Vagina (tissue), 2 donors: ENCODE measurements around the gene TNFAIP8L1. TPM values are rescaled to one million over a fixed set of nuclear protein-coding genes. Genes with fewer than 3 reads are reported as not detected.

Source experiments
- DNase-seq, 2 donors: peaks; one replicate each; pipeline ENCODE4 v3.0.0-alpha.2; 2017; ENCODE audit errors: extremely low spot score in 2 of 2
- H3K27ac ChIP-seq: fragments of 200-600 bp; sonication (generic); one replicate; pipeline ENCODE4 v1.5.1; 2019
- H3K27me3 ChIP-seq: fragments of 200-600 bp; sonication (generic); one replicate; pipeline ENCODE4 v1.5.1; 2019
- H3K36me3 ChIP-seq, 2 donors: fragments of 200-600 bp; sonication (generic); one replicate each; pipeline ENCODE4 v1.5.1; 2017 to 2019
- H3K4me1 ChIP-seq: fragments of 200-600 bp; sonication (generic); one replicate; pipeline ENCODE4 v1.5.1; 2019
- H3K4me3 ChIP-seq, 2 donors: fragments of 200-600 bp; sonication (generic); 1 replicate in 1 of 2; 2 replicates in 1 of 2; pipeline ENCODE4 v1.5.1; 2016 to 2019
- H3K9me3 ChIP-seq: fragments of 200-600 bp; sonication (generic); one replicate; pipeline ENCODE4 v1.5.1; 2019
- CTCF ChIP-seq, 3 experiments: fragments of 450-650 bp in 2 of 3; fragments of 200-600 bp in 1 of 3; sonication (generic) in 1 of 3; IDR thresholded peaks; one replicate each; pipeline ENCODE4 v1.5.1; 2017 to 2019; ENCODE audit warnings: antibody characterized with exemption in 3 of 3, mild to moderate bottlenecking in 2 of 3, moderate library complexity in 2 of 3
- POLR2A ChIP-seq, 2 donors: fragments of 450-650 bp; IDR thresholded peaks; one replicate each; pipeline ENCODE4 v1.6.1; 2017; ENCODE audit warnings: antibody characterized with exemption in 2 of 2, mild to moderate bottlenecking in 2 of 2, moderate library complexity in 2 of 2
- POLR2AphosphoS5 ChIP-seq, 2 donors: sonication (generic); formaldehyde crosslinking; IDR thresholded peaks; one replicate each; pipeline ENCODE4 v1.9.0; 2017; ENCODE audit warnings: antibody characterized with exemption in 2 of 2, mild to moderate bottlenecking in 2 of 2, low read depth in 1 of 2; ENCODE audit not compliant: insufficient read depth in 1 of 2
- intact Hi-C: fragments of 100-400 bp; cut with DNase I; formaldehyde crosslinking; loops from one replicate; pipeline ENCODE4 v1.15.1; 2023
- total RNA-seq: library from RNA; depleted of rRNA; stranded (reverse); fragments of >200 nt; gene quantifications from one replicate; pipeline ENCODE4 v1.2.3, GENCODE V29; 2016

Gene TNFAIP8L1
- total RNA-seq, 1 donor from 2014 or later, result 13.0 TPM

GRCh38 chr19:4636151-4636717 is 3.1 kb upstream of the TNFAIP8L1 start:
- H3K4me3 ChIP-seq, result peak overlapping the region; percentile 43
- no peaks in the 10 kb centered on the region for H3K27me3 ChIP-seq
- intact Hi-C loops, result loop anchor here (5.0 kb wide), 1 partner anchor 59 kb away; no protein-coding TSS in a partner anchor
- peaks cover 46% of the 10 kb centered on the region for H3K4me1 ChIP-seq
- H3K27ac ChIP-seq, result no peak overlapping the region
- H3K36me3 ChIP-seq, result no peaks in the 10 kb centered on the region
- no peak for DNase-seq
- no peaks in the 10 kb centered on the region for H3K9me3 ChIP-seq
- peak; percentile 50 to 92 (median 74) for TF ChIP-seq CTCF (IDR thresholded peaks at IDR 0.05)
- no peak for TF ChIP-seq POLR2A (IDR thresholded peaks at IDR 0.05)

- no peaks in the 10 kb centered on the region for H3K27me3 ChIP-seq
- intact Hi-C loops, result loop anchor here (5.0 kb wide), 1 partner anchor 59 kb away; no protein-coding TSS in a partner anchor
- no peak overlapping the region for H3K27ac ChIP-seq
- no peaks in the 10 kb centered on the region for H3K36me3 ChIP-seq
- peak overlapping the region; percentile 43 for H3K4me3 ChIP-seq
- TF ChIP-seq POLR2AphosphoS5 (IDR thresholded peaks at IDR 0.05; ENCODE audit: insufficient read depth in 1 of 2, low read depth in 1 of 2), result no peak
- no peak for TF ChIP-seq POLR2A (IDR thresholded peaks at IDR 0.05)
- no peak for TF ChIP-seq CTCF (IDR thresholded peaks at IDR 0.05)
- peaks cover 51% of the 10 kb centered on the region for H3K4me1 ChIP-seq
- no peaks in the 10 kb centered on the region for H3K9me3 ChIP-seq
- no peak for DNase-seq
Observed at GRCh38 chr19:4636761-4637160, 2.6 kb upstream of the TNFAIP8L1 start.

GRCh38 chr19:4638317-4638716 is 999 bp upstream of the TNFAIP8L1 start:
- no peaks in the 10 kb centered on the region for H3K27me3 ChIP-seq
- peak overlapping the region; percentile 43 for H3K27ac ChIP-seq
- peaks cover 53% of the 10 kb centered on the region for H3K4me1 ChIP-seq
- DNase-seq, result no peak
- TF ChIP-seq CTCF (IDR thresholded peaks at IDR 0.05), result no peak
- no peak for TF ChIP-seq POLR2A (IDR thresholded peaks at IDR 0.05)
- no peak for TF ChIP-seq POLR2AphosphoS5 (IDR thresholded peaks at IDR 0.05; ENCODE audit: insufficient read depth in 1 of 2, low read depth in 1 of 2)
- H3K36me3 ChIP-seq, result no peaks in the 10 kb centered on the region
- H3K9me3 ChIP-seq, result no peaks in the 10 kb centered on the region
- intact Hi-C loops, result loop anchor here (5.0 kb wide), 1 partner anchor 61 kb away; no protein-coding TSS in a partner anchor
- H3K4me3 ChIP-seq, result peak overlapping the region in 1 of 2 donors; percentile 61

- DNase-seq, result no peak
- no peaks in the 10 kb centered on the region for H3K9me3 ChIP-seq
- no peaks in the 10 kb centered on the region for H3K27me3 ChIP-seq
- intact Hi-C loops, result loop anchor here (5.0 kb wide), 1 partner anchor 62 kb away; no protein-coding TSS in a partner anchor
- peak overlapping the region; percentile 61 to 74 for H3K4me3 ChIP-seq
- TF ChIP-seq CTCF (IDR thresholded peaks at IDR 0.05), result no peak
- TF ChIP-seq POLR2A (IDR thresholded peaks at IDR 0.05), result no peak
- no peak for TF ChIP-seq POLR2AphosphoS5 (IDR thresholded peaks at IDR 0.05; ENCODE audit: insufficient read depth in 1 of 2, low read depth in 1 of 2)
- H3K27ac ChIP-seq, result peak overlapping the region; percentile 51
- peaks cover 53% of the 10 kb centered on the region for H3K4me1 ChIP-seq
- H3K36me3 ChIP-seq, result no peaks in the 10 kb centered on the region
Observed at GRCh38 chr19:4639531-4640246, 373 bp downstream of the TNFAIP8L1 start.
